ENCODE results near the gene SLC16A8. TPM values are rescaled to one million over a fixed set of nuclear protein-coding genes. Genes with fewer than 3 reads are reported as not detected.

SLC16A8 gene
- total and polyA plus RNA-seq, 2 donors (not counting 1 experiment from before 2014, with no cell fraction given) = not detected

- ChIA-PET POLR2A (no interaction called here), CTCF (no interaction called here)
- Histone ChIP-seq H2AFZ (ENCODE audit: insufficient read depth, low read depth, low read length, poor library complexity, severe bottlenecking) (no peak overlapping the region), H3K4me2 (replicated peaks; ENCODE audit: low read depth, low read length, poor library complexity, severe bottlenecking) (peak overlapping the region; percentile 66), H4K20me1 (ENCODE audit: control insufficient read depth, insufficient read depth, low read length, poor library complexity, severe bottlenecking) (no peaks in the 10 kb centered on the region), H3K27me3 (replicated peaks in 1 of 4; ENCODE audit: control extremely low read depth in 1 of 4, control insufficient read depth in 3 of 4, insufficient read depth in 4 of 4, low read length in 3 of 4) (peaks cover 0 to 37% (median 18%) of the 10 kb centered on the region in 4 experiments), H3K79me2 (ENCODE audit: control insufficient read depth, insufficient read depth, low read length) (no peaks in the 10 kb centered on the region), H3K9ac (ENCODE audit: low read length) (peak overlapping the region; percentile 29), H3K36me3 (replicated peaks in 1 of 2; ENCODE audit: control extremely low read depth in 1 of 2, control insufficient read depth in 1 of 2, extremely low read depth in 1 of 2, insufficient read depth in 2 of 2, low read length in 1 of 2) (no peaks in the 10 kb centered on the region), H3K9me3 (ENCODE audit: control extremely low read depth in 1 of 3, control insufficient read depth in 2 of 3, insufficient read depth in 1 of 3, low read length in 2 of 3) (no peaks in the 10 kb centered on the region), H3K4me1 (ENCODE audit: control insufficient read depth in 2 of 2, insufficient read depth in 2 of 2, low read length in 2 of 2) (peaks cover 17 to 18% of the 10 kb centered on the region in 2 donors), H3K27ac (ENCODE audit: low read length in 2 of 2) (no peak overlapping the region), H3K4me3 (ENCODE audit: control extremely low read depth in 1 of 5, extremely low read depth in 1 of 5, insufficient read depth in 1 of 5, low read depth in 2 of 5, low read length in 4 of 5) (peak overlapping the region in 1 of 5 experiments; percentile 11)
- intact Hi-C loops (cut with micrococcal nuclease) = no loop called here
- H3K4me1 Mint-ChIP-seq = peaks cover 5% of the 10 kb centered on the region
- peak overlapping the region; percentile 37 for H3K4me3 Mint-ChIP-seq
- ATAC-seq (ENCODE audit: low read depth) (no peak), DNase-seq (no peak)
- H3K9me3 Mint-ChIP-seq (ENCODE audit: insufficient read depth) = no peaks in the 10 kb centered on the region
- TF ChIP-seq EZH2 (IDR thresholded peaks at IDR 0.05; ENCODE audit: borderline replicate concordance, insufficient read depth, low read depth, low read length, poor library complexity, severe bottlenecking) (peak; percentile 51), CTCF (IDR thresholded peaks at IDR 0.05) (no peak)
- WGBS (ENCODE audit: insufficient coverage) = 9% methylated on average over 46 of the region's 52 CpGs
- no peak overlapping the region for H3K27ac Mint-ChIP-seq
- H3K27me3 Mint-ChIP-seq = peaks cover 17% of the 10 kb centered on the region
Measured at GRCh38 chr22:38081941-38082828, 1.8 kb downstream of the SLC16A8 start.

GRCh38 chr22:38081636-38081940, 2.4 kb downstream of the SLC16A8 start:
- H3K4me3 Mint-ChIP-seq = peak overlapping the region; percentile 37
- DNase-seq (no peak), ATAC-seq (ENCODE audit: low read depth) (no peak)
- intact Hi-C loops (cut with micrococcal nuclease) = no loop called here
- CTCF ChIA-PET = no interaction called here
- no peak overlapping the region for H3K27ac Mint-ChIP-seq
- H3K9me3 ChIP-seq (ENCODE audit: control extremely low read depth in 1 of 3, control insufficient read depth in 2 of 3, insufficient read depth in 1 of 3, low read length in 2 of 3) = no peaks in the 10 kb centered on the region
- TF ChIP-seq EZH2 (IDR thresholded peaks at IDR 0.05; ENCODE audit: borderline replicate concordance, insufficient read depth, low read depth, low read length, poor library complexity, severe bottlenecking) (no peak), CTCF (IDR thresholded peaks at IDR 0.05) (no peak)
- peak overlapping the region in 2 of 5 experiments; percentile 11 to 30 for H3K4me3 ChIP-seq (ENCODE audit: control extremely low read depth in 1 of 5, extremely low read depth in 1 of 5, insufficient read depth in 1 of 5, low read depth in 2 of 5, low read length in 4 of 5)
- H3K4me1 Mint-ChIP-seq = peaks cover 5% of the 10 kb centered on the region
- H3K79me2 ChIP-seq (ENCODE audit: control insufficient read depth, insufficient read depth, low read length) = no peaks in the 10 kb centered on the region
- POLR2A ChIA-PET = no interaction called here
- peak overlapping the region; percentile 66 for H3K4me2 ChIP-seq (replicated peaks; ENCODE audit: low read depth, low read length, poor library complexity, severe bottlenecking)
- WGBS (ENCODE audit: insufficient coverage) = 12% methylated on average over 17 of the region's 17 CpGs
- no peaks in the 10 kb centered on the region for H4K20me1 ChIP-seq (ENCODE audit: control insufficient read depth, insufficient read depth, low read length, poor library complexity, severe bottlenecking)
- H2AFZ ChIP-seq (ENCODE audit: insufficient read depth, low read depth, low read length, poor library complexity, severe bottlenecking) = peak overlapping the region; percentile 22
- peaks cover 17 to 18% of the 10 kb centered on the region in 2 donors for H3K4me1 ChIP-seq (ENCODE audit: control insufficient read depth in 2 of 2, insufficient read depth in 2 of 2, low read length in 2 of 2)
- H3K9me3 Mint-ChIP-seq (ENCODE audit: insufficient read depth) = no peaks in the 10 kb centered on the region
- no peak overlapping the region for H3K27ac ChIP-seq (ENCODE audit: low read length in 2 of 2)
- H3K9ac ChIP-seq (ENCODE audit: low read length) = peak overlapping the region; percentile 2
- H3K27me3 ChIP-seq (replicated peaks in 1 of 4; ENCODE audit: control extremely low read depth in 1 of 4, control insufficient read depth in 3 of 4, insufficient read depth in 4 of 4, low read length in 3 of 4) = peaks cover 0 to 37% (median 18%) of the 10 kb centered on the region in 4 experiments
- H3K27me3 Mint-ChIP-seq = peaks cover 16% of the 10 kb centered on the region
- H3K36me3 ChIP-seq (replicated peaks in 1 of 2; ENCODE audit: control extremely low read depth in 1 of 2, control insufficient read depth in 1 of 2, extremely low read depth in 1 of 2, insufficient read depth in 2 of 2, low read length in 1 of 2) = no peaks in the 10 kb centered on the region
